Left lung (tissue), 10 donors: Measurements from ENCODE around the gene BANP. TPM values are rescaled to one million over a fixed set of nuclear protein-coding genes. Genes with fewer than 3 reads are reported as not detected.
"Not testable (repeated sequence)": the region's sequence is repeated elsewhere in the genome, so short reads cannot be mapped to it uniquely, and the experiment has no call there.

Source experiments
- ATAC-seq: fragments of 200-7000 bp; cut with Tn5 transposase; one replicate; pipeline ENCODE4 v1.9.1; 2020; ENCODE audit warnings: moderate library complexity
- DNase-seq, 4 donors: peaks; one replicate each; pipeline ENCODE4 v3.0.0-alpha.2; 2013 to 2020
- H3K27ac ChIP-seq, 2 donors: fragments of 200-600 bp; sonication (generic) in 1 of 2; one replicate each; pipeline versions ENCODE4 v1.5.0 to v1.8.0; 2020 to 2021
- H3K27me3 ChIP-seq, 2 donors: fragments of 200-600 bp; sonication (generic) in 1 of 2; one replicate each; pipeline versions ENCODE4 v1.5.0 to v1.8.0; 2020 to 2021
- H3K36me3 ChIP-seq, 2 donors: fragments of 200-600 bp; sonication (generic) in 1 of 2; one replicate each; pipeline versions ENCODE4 v1.5.0 to v1.8.0; 2020 to 2021
- H3K4me1 ChIP-seq, 2 donors: fragments of 200-600 bp; one replicate each; pipeline ENCODE4 v1.8.0; 2021
- H3K4me3 ChIP-seq, 2 donors: fragments of 200-600 bp; sonication (generic) in 1 of 2; one replicate each; pipeline versions ENCODE4 v1.5.0 to v1.8.0; 2020 to 2021; ENCODE audit warnings: mild to moderate bottlenecking in 1 of 2
- H3K9me3 ChIP-seq, 2 donors: fragments of 200-600 bp; sonication (generic) in 1 of 2; one replicate each; pipeline versions ENCODE4 v1.5.0 to v1.8.0; 2020 to 2021
- intact Hi-C, 2 donors: fragments of 100-400 bp; cut with DNase I; formaldehyde crosslinking; loops; one replicate each; pipeline versions ENCODE4 v1.11.2 to v1.14.2; 2022
- polyA plus RNA-seq, 6 donors: library from polyadenylated mRNA; unstranded; fragments of 120-200 nt; gene quantifications; one replicate each; pipeline ENCODE4 v1.2.1, GENCODE V29; 2013; ENCODE audit not compliant: insufficient read length in 6 of 6
- total RNA-seq, 2 donors: library from RNA; stranded (reverse); fragmentation: NEBNext Ultra II Directional; extraction: Animal tissue kit (Norgen Biotek cat#: 25700); gene quantifications; one replicate each; pipeline ENCODE4 v1.2.1, GENCODE V29; 2021
- TF ChIP-seq, protein P1 (sequence below), 2 donors: fragments of 200-600 bp; sonication (generic) in 1 of 2; IDR thresholded peaks; one replicate each; pipeline versions ENCODE4 v1.5.0 to v1.8.0; 2021; ENCODE audit warnings: antibody characterized with exemption in 2 of 2
- donor health status: DM: no; HTN: yes; CAD: no.
- donor health status: DM: no; HTN: no; CAD: no.

Gene BANP
- total and polyA plus RNA-seq, 8 donors, result 19.3 to 35.9 (median 23.8) TPM

DNA sequence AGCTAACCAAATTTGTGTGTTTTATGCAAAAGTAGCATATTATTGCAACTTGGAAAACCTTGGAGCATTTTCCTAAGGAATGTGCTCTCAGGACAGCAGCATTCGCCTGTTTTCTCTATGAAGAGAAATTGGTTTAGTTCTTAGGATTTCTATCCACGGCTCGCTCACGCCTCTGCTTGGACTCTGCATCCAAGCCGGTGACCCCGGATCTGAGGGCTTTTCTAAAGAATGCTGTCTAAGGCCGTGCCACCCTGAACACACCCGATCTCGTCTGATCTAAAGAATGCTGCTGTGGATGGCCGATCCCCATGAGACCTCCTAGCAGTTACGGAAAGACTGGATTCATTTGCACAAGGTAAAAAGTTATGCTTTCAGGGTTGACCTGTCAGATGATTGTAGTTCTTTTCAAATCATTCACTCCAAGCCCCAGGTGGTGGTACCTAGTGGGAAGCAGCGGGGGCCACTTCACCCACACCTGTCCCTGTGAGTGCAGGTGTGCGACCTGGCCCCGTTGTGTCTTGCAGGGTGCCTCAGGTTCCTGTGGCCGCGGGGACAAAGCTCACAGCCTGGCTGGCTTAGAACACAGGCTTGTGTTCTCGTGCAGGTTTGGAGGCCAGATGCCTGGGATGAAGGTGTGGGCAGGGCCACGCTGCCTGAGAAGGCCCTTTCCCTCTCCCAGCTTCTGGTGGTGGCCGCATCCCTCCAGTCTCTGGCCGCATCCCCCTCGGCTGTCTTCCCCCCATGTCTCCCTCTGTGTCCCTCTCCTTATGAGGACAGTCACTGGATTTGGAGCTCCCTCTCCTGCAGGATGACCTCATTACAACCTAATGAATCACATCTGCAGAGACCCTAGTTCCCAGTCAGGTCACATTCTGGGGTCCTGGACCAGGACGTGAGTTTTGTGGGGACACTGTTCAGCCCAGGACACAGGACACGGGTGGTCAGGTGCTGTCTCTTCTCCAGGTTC is 71.1 kb downstream of the BANP start:
- TF ChIP-seq, protein P1, sequence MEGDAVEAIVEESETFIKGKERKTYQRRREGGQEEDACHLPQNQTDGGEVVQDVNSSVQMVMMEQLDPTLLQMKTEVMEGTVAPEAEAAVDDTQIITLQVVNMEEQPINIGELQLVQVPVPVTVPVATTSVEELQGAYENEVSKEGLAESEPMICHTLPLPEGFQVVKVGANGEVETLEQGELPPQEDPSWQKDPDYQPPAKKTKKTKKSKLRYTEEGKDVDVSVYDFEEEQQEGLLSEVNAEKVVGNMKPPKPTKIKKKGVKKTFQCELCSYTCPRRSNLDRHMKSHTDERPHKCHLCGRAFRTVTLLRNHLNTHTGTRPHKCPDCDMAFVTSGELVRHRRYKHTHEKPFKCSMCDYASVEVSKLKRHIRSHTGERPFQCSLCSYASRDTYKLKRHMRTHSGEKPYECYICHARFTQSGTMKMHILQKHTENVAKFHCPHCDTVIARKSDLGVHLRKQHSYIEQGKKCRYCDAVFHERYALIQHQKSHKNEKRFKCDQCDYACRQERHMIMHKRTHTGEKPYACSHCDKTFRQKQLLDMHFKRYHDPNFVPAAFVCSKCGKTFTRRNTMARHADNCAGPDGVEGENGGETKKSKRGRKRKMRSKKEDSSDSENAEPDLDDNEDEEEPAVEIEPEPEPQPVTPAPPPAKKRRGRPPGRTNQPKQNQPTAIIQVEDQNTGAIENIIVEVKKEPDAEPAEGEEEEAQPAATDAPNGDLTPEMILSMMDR (IDR thresholded peaks at IDR 0.05), result no peak
- H3K4me3 ChIP-seq, result no peak overlapping the region
- H3K4me1 ChIP-seq, result peaks cover 9 to 16% of the 10 kb centered on the region in 2 donors
- no peaks in the 10 kb centered on the region for H3K9me3 ChIP-seq
- H3K36me3 ChIP-seq, result peaks cover 0 to 56% of the 10 kb centered on the region in 2 donors
- ATAC-seq, result no peak
- no peak for DNase-seq
- intact Hi-C loops, result no loop called here
- H3K27me3 ChIP-seq, result no peaks in the 10 kb centered on the region
- H3K27ac ChIP-seq, result no peak overlapping the region

DNA sequence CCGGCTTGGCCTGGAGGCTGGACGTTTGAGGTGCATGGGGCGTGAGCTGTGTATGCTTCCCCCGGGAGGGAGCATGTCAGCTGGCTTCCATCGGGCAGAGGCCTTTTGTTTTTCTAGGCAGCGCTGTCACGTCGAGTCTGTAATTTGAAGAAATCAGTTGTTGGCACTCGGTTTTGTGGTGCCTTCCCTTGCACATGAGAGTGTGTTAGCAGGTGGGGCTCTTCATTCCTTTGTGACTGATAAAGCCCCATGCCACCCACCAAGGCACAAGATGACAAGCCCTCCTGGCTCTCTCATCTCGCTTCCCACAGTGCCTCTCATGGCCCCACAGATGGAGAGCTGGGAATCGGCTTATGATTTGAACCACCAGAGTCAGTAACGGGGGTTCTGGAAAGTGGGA is 72.1 kb downstream of the BANP start:
- intact Hi-C loops, result no loop called here
- DNase-seq (no peak), ATAC-seq (no peak)
- Histone ChIP-seq H3K4me3 (no peak overlapping the region), H3K27ac (no peak overlapping the region), H3K4me1 (peaks cover 9 to 16% of the 10 kb centered on the region in 2 donors), H3K27me3 (no peaks in the 10 kb centered on the region), H3K36me3 (peaks cover 0 to 57% of the 10 kb centered on the region in 2 donors), H3K9me3 (no peaks in the 10 kb centered on the region)
- TF ChIP-seq, protein P1 (IDR thresholded peaks at IDR 0.05), result no peak

DNA sequence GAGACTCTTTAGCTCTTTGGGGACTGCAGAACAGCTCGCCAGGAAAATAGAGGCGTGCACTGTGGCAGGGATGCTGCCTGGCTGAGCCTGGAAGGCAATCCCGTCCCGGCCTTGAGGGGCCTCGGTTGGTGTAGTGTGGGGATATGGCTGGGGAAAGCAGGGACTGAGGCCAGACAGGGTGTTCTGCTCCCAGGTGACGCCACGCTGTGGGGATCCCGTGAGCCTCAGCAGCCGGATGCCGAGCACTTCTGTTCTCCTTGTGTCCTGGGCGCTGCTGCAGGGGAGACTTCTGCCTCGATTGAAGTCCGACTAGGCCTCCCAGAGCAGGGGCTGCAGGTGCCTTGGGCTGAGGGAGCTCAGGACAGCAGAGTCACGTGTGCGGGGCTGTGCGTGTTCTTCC is 72.6 kb downstream of the BANP start:
- H3K4me1 ChIP-seq, result peaks cover 9 to 16% of the 10 kb centered on the region in 2 donors
- H3K9me3 ChIP-seq, result no peaks in the 10 kb centered on the region
- no peak for DNase-seq
- H3K27me3 ChIP-seq, result no peaks in the 10 kb centered on the region
- no peak overlapping the region for H3K4me3 ChIP-seq
- TF ChIP-seq, protein P1 (IDR thresholded peaks at IDR 0.05), result no peak
- H3K36me3 ChIP-seq, result peaks cover 0 to 57% of the 10 kb centered on the region in 2 donors
- no peak for ATAC-seq
- intact Hi-C loops, result no loop called here
- no peak overlapping the region for H3K27ac ChIP-seq

DNA sequence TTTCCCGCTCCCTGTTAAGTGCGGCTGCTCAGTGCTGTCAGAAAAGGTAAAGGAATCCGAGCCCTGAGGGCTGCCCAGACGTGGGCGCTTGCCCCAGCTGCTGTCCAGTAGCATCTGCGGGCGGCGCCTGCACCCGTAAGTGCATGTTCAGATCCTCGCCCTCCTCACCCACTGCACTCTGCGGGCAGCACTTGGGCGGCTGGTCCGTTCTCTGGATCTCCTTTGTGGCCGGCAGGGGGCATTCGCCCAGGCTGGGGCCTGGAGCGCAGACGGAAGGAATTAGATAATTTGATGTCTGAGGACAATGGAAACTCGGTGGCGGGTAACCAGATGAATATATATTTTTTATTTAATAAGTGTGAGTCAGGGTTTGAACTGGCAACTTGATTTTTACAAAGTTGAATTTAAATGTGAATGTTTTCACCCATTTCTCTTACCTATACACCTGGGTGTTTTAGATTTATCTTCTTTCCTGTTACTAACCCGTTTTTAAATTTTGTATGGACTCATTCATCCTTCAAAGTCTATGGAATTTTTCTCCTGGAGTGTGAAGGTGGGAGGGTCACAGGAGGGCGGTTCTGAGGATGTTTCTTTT is 73.4 kb downstream of the BANP start:
- peak; percentile 65 for ATAC-seq
- H3K4me3 ChIP-seq, H3K9me3 ChIP-seq, H3K27me3 ChIP-seq, intact Hi-C loops: not testable (repeated sequence)
- TF ChIP-seq, protein P1 (IDR thresholded peaks at IDR 0.05), result peak in 1 of 2 donors; percentile 17
- peaks cover 0 to 55% of the 10 kb centered on the region in 2 donors for H3K36me3 ChIP-seq
- peak overlapping the region in 1 of 2 donors; percentile 20 for H3K27ac ChIP-seq
- DNase-seq, result peak in 2 of 4 donors; percentile 51 to 73
- peaks cover 9 to 16% of the 10 kb centered on the region in 2 donors for H3K4me1 ChIP-seq

DNA sequence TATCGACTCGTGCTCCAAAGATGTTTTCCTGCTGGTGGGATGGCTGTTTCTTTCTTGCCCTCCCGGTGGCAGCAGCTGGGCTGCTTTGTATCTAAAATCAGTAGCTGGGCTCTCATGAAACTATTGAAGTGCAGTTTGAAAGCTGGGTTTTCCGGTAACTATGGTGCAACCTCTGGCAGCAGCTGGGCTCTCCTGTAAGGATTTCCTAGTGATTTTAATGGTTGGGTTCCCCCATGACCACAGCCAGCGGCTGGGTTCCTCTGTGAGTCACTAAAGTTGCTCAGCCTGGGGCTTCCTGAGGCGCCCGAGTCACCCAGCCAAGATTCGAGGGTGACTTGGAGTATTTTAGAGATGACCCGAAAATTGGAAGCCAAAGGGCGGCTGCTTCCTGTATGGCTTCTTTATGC is 73.9 kb downstream of the BANP start:
- ATAC-seq, result peak; percentile 85

DNA sequence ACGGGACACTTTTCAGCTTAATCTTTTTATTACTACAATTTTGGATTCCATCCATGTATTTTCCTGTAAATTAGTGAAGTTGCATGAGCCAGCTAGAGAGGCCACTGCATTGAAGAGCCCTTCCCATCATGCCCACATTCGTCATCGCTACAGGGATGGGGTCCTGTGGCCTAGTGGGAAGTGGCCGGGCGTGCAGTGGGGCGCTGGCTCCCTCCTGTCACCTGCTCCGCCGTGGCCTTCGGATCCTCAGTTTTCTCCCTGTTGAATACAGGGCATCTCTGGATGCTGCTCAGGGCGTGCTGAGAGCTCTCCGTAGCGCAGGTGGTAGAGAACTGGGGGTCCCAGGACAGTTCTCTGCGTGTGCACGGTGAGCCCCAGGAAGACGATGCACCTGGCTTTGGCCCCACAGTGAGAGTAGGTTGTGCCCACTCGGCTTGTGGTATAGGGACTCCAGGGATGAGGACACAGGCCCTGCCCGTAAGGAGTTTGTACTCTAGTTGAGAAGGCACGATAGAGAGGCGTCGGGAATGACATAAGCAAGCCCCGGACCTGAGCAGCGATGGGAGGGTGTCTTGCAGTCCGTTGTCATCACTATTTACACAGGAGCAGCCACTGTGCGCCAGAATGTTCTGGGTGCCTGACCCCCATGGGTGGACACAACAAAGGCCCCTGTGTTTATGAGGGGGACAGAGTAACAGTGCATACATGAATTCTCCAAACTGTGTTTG is 74.8 kb downstream of the BANP start:
- ATAC-seq, H3K27ac ChIP-seq, intact Hi-C loops, H3K27me3 ChIP-seq, H3K4me3 ChIP-seq, DNase-seq, H3K9me3 ChIP-seq: not testable (repeated sequence)
- Histone ChIP-seq H3K36me3 (peaks cover 0 to 52% of the 10 kb centered on the region in 2 donors), H3K4me1 (peaks cover 9 to 16% of the 10 kb centered on the region in 2 donors)

More for the DNA sequence above, 73.9 kb downstream of the BANP start:
- H3K4me3 ChIP-seq, intact Hi-C loops, H3K27me3 ChIP-seq, H3K9me3 ChIP-seq: not testable (repeated sequence)
- Histone ChIP-seq H3K4me1 (peaks cover 9 to 16% of the 10 kb centered on the region in 2 donors), H3K27ac (peak overlapping the region in 1 of 2 donors; percentile 20), H3K36me3 (peaks cover 0 to 50% of the 10 kb centered on the region in 2 donors)
- DNase-seq, result peak in 3 of 4 donors; percentile 47 to 75 (median 61)
